ENCODE data around the gene ANKS1B.
"Not testable (repeated sequence)": the region's sequence is repeated elsewhere in the genome, so short reads cannot be mapped to it uniquely, and the experiment has no call there.

DNA sequence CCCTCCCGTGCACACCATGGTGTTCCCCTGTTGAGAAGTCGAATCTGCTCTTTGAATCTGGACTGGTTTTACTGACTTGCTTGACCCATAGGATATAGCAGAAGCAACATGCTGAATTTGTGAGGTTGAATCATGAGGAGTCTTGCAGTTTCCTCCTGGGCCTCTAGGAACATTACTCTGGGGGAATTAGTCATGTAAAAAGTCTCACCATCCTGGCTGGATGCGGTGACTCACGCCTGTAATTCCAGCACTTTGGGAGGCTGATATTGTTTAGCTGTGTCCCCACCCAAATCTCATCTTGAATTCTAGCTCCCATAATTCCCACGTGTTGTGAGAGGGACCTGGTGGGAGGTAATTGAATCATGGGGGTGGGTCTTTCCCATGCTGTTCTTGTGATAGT is 1228.9 kb downstream of the ANKS1B start:
- not testable (repeated sequence) for TF ChIP-seq ZFP3 (CRISPR knock-in tag; IDR thresholded peaks at IDR 0.05); ARNTL (CRISPR knock-in tag; IDR thresholded peaks at IDR 0.05; ENCODE audit: borderline replicate concordance, low read depth); TCF4 (CRISPR knock-in tag; IDR thresholded peaks at IDR 0.05; ENCODE audit: borderline replicate concordance); ZNF70 (CRISPR knock-in tag; IDR thresholded peaks at IDR 0.05)
- TF ChIP-seq, protein P1, sequence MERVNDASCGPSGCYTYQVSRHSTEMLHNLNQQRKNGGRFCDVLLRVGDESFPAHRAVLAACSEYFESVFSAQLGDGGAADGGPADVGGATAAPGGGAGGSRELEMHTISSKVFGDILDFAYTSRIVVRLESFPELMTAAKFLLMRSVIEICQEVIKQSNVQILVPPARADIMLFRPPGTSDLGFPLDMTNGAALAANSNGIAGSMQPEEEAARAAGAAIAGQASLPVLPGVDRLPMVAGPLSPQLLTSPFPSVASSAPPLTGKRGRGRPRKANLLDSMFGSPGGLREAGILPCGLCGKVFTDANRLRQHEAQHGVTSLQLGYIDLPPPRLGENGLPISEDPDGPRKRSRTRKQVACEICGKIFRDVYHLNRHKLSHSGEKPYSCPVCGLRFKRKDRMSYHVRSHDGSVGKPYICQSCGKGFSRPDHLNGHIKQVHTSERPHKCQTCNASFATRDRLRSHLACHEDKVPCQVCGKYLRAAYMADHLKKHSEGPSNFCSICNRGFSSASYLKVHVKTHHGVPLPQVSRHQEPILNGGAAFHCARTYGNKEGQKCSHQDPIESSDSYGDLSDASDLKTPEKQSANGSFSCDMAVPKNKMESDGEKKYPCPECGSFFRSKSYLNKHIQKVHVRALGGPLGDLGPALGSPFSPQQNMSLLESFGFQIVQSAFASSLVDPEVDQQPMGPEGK (CRISPR knock-in tag; IDR thresholded peaks at IDR 0.05; ENCODE audit: borderline replicate concordance), result not testable (repeated sequence)
- TF ChIP-seq, protein P2, sequence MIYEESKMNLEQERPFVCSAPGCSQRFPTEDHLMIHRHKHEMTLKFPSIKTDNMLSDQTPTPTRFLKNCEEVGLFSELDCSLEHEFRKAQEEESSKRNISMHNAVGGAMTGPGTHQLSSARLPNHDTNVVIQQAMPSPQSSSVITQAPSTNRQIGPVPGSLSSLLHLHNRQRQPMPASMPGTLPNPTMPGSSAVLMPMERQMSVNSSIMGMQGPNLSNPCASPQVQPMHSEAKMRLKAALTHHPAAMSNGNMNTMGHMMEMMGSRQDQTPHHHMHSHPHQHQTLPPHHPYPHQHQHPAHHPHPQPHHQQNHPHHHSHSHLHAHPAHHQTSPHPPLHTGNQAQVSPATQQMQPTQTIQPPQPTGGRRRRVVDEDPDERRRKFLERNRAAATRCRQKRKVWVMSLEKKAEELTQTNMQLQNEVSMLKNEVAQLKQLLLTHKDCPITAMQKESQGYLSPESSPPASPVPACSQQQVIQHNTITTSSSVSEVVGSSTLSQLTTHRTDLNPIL (CRISPR knock-in tag; IDR thresholded peaks at IDR 0.05; ENCODE audit: low read depth), result not testable (repeated sequence)
